K562 (cell line): Measurements from ENCODE around the gene CLDN7. TPM values are rescaled to one million over a fixed set of nuclear protein-coding genes. Genes with fewer than 3 reads are reported as not detected.

Experiments
- CSDE1 ChIP-seq, 2 experiments: fragments of 450-650 bp; IDR thresholded peaks; 2 replicates each; pipeline ENCODE4 v1.6.1; 2016; ENCODE audit warnings: mild to moderate bottlenecking in 1 of 2
- ESRRA ChIP-seq: fragments of 450-650 bp; IDR thresholded peaks from 2 replicates; pipeline ENCODE4 v1.6.1; 2014; ENCODE audit warnings: low read depth, mild to moderate bottlenecking, moderate library complexity, borderline replicate concordance
- GATAD2B ChIP-seq: fragments of 450-650 bp; IDR thresholded peaks from 2 replicates; pipeline ENCODE4 v1.6.1; 2017; ENCODE audit warnings: mild to moderate bottlenecking, borderline replicate concordance
- GMEB1 ChIP-seq: fragments of 250-450 bp; sonication (Bioruptor Pico); IDR thresholded peaks from 2 replicates; pipeline ENCODE4 v1.4.0; 2020; ENCODE audit warnings: mild to moderate bottlenecking
- GTF3C2 ChIP-seq: IDR thresholded peaks from 3 replicates; pipeline ENCODE4 v1.6.1; 2011; ENCODE audit warnings: borderline replicate concordance, mild to moderate bottlenecking, moderate library complexity; ENCODE audit not compliant: insufficient read length; ENCODE audit errors: extremely low read depth
- MCM3 ChIP-seq: fragments of 450-650 bp; IDR thresholded peaks from 2 replicates; pipeline ENCODE4 v1.6.1; 2016
- NR1H2 ChIP-seq: sonication (generic); formaldehyde crosslinking; IDR thresholded peaks from 2 replicates; pipeline ENCODE4 v1.4.0; 2020; ENCODE audit warnings: mild to moderate bottlenecking, missing genetic modification reagents
- PHB ChIP-seq: fragments of 250-450 bp; sonication (Bioruptor Pico); IDR thresholded peaks from 2 replicates; pipeline ENCODE4 v1.5.0; 2021
- RBM25 ChIP-seq: fragments of 200-400 bp; formaldehyde crosslinking; IDR thresholded peaks from 2 replicates; pipeline ENCODE4 v1.6.1; 2018; ENCODE audit warnings: low read length, low read depth, moderate library complexity; ENCODE audit not compliant: severe bottlenecking
- TGIF2 ChIP-seq: sonication (generic); formaldehyde crosslinking; IDR thresholded peaks from 2 replicates; pipeline ENCODE4 v1.8.1; 2022; ENCODE audit warnings: mild to moderate bottlenecking, missing genetic modification reagents, moderate library complexity
- ZBTB11 ChIP-seq, 3 experiments: fragments of 200-800 bp in 1 of 3; fragments of 250-450 bp in 1 of 3; fragments of 450-650 bp in 1 of 3; sonication (Bioruptor Pico) in 1 of 3; sonication (Bioruptor generic) in 1 of 3; formaldehyde crosslinking in 1 of 3; IDR thresholded peaks; 2 replicates each; pipeline versions ENCODE4 v1.6.1 to v1.8.0; 2016 to 2022; ENCODE audit warnings: mild to moderate bottlenecking in 2 of 3, missing genetic modification characterization in 2 of 3, missing compliant biosample characterization in 1 of 3, moderate library complexity in 1 of 3
- ZNF507 ChIP-seq: conservative IDR thresholded peaks from 2 replicates; pipeline ENCODE4 v1.6.1; 2017; ENCODE audit warnings: missing genetic modification characterization, missing compliant biosample characterization
- ZNF584 ChIP-seq: fragments of 200-800 bp; sonication (Bioruptor generic); IDR thresholded peaks from 2 replicates; pipeline ENCODE4 v1.6.1; 2016; ENCODE audit warnings: low read depth, mild to moderate bottlenecking, missing genetic modification characterization, missing compliant biosample characterization
- polyA plus RNA-seq, 8 experiments: library from polyadenylated mRNA; depleted of rRNA in 4 of 8; stranded (reverse) in 5 of 8; unstranded in 3 of 8; fragments of >200 nt; fragmentation: Nextera tagmentation in 2 of 8; fragmentation: Illumina TruSeq in 1 of 8; extraction: Ambion mirVana in 2 of 8; extraction: Trizol in 1 of 8; gene quantifications; 2 replicates each; pipeline versions ENCODE4 v1.2.1 to v1.2.3, GENCODE V29; 2011 to 2014; ENCODE audit warnings: inconsistent platforms in 1 of 8, missing spikeins in 1 of 8
- total RNA-seq, 7 experiments: library from RNA; depleted of rRNA in 6 of 7; stranded (reverse); fragments of >200 nt in 6 of 7; fragmentation: Illumina TruSeq in 2 of 7; extraction: Trizol in 2 of 7; gene quantifications; 2 replicates each; pipeline versions ENCODE4 v1.2.1 to v1.2.3, GENCODE V29; 2011 to 2021; ENCODE audit warnings: low replicate concordance in 1 of 7
- TF ChIP-seq, protein P1 (sequence below), 2 experiments: fragments of 450-650 bp; IDR thresholded peaks; 2 replicates each; pipeline ENCODE4 v1.6.1; 2018; ENCODE audit warnings: mild to moderate bottlenecking in 2 of 2, low read depth in 1 of 2; ENCODE audit not compliant: partially characterized antibody in 2 of 2

Gene CLDN7
- total and polyA plus RNA-seq, 9 of the 15 experiments (the other 6 are each of a cell fraction or from before 2014, with no cell fraction given) = 2.2 to 14.5 (median 7.6) TPM

DNA sequence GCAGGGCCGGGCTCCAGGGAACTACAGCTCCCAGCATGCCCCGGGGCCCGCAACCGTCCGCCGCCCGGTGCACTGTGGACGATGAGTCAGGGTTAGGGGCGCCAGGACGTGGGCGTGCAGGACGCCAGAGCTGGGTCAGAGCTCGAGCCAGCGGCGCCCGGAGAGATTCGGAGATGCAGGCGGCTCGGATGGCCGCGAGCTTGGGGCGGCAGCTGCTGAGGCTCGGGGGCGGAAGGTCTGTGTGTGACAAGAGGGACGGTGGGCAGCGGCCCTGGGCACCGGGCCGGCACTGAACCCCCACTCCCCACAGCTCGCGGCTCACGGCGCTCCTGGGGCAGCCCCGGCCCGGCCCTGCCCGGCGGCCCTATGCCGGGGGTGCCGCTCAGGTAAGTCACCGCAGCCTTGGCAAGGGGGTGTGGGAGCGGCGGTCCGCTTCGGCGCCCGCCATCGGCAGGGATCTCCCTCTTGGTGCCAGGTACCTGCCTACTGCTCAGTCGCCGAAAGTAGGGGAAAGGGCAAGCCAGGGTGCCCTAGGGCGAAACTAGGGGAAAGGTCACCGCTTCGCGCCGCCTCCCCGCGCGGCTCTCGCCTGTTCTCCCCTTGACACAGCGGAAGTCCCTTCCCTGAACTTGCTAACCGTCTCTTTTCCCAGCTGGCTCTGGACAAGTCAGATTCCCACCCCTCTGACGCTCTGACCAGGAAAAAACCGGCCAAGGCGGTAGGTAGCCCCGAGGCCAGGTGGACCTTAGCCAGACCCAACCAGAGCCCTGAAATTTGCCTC is 42.3 kb downstream of the CLDN7 start, which contains the start of the genes ACADVL and DLG4 (continued):
- TF ChIP-seq GTF3C2 (no peak), GATAD2B (no peak), MCM3 (no peak), NR1H2 (CRISPR knock-in tag) (no peak), ESRRA (no peak), TGIF2 (CRISPR knock-in tag) (no peak), PHB (CRISPR knock-in tag) (no peak), CSDE1 (IDR thresholded peaks at IDR 0.05) (no peak), ZBTB11 (CRISPR knock-in tag; IDR thresholded peaks at IDR 0.05) (no peak), RBM25 (no peak), GMEB1 (CRISPR knock-in tag) (peak; percentile 69), ZNF507 (no peak), ZNF584 (CRISPR knock-in tag) (0 out of 2 replicates have a peak, but pooled peaks have one; percentile 45)
- TF ChIP-seq, protein P1, sequence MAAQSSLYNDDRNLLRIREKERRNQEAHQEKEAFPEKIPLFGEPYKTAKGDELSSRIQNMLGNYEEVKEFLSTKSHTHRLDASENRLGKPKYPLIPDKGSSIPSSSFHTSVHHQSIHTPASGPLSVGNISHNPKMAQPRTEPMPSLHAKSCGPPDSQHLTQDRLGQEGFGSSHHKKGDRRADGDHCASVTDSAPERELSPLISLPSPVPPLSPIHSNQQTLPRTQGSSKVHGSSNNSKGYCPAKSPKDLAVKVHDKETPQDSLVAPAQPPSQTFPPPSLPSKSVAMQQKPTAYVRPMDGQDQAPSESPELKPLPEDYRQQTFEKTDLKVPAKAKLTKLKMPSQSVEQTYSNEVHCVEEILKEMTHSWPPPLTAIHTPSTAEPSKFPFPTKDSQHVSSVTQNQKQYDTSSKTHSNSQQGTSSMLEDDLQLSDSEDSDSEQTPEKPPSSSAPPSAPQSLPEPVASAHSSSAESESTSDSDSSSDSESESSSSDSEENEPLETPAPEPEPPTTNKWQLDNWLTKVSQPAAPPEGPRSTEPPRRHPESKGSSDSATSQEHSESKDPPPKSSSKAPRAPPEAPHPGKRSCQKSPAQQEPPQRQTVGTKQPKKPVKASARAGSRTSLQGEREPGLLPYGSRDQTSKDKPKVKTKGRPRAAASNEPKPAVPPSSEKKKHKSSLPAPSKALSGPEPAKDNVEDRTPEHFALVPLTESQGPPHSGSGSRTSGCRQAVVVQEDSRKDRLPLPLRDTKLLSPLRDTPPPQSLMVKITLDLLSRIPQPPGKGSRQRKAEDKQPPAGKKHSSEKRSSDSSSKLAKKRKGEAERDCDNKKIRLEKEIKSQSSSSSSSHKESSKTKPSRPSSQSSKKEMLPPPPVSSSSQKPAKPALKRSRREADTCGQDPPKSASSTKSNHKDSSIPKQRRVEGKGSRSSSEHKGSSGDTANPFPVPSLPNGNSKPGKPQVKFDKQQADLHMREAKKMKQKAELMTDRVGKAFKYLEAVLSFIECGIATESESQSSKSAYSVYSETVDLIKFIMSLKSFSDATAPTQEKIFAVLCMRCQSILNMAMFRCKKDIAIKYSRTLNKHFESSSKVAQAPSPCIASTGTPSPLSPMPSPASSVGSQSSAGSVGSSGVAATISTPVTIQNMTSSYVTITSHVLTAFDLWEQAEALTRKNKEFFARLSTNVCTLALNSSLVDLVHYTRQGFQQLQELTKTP (IDR thresholded peaks at IDR 0.05; ENCODE audit: low read depth in 1 of 2, partially characterized antibody in 2 of 2) = peak in 1 of 2 experiments; percentile 94
